Heart left ventricle (tissue), 16 donors: ENCODE measurements around the gene NFKBIE. TPM values are rescaled to one million over a fixed set of nuclear protein-coding genes. Genes with fewer than 3 reads are reported as not detected.

Experiments used
- ATAC-seq, 4 donors: fragments of 200-7000 bp; cut with Tn5 transposase; one replicate each; pipeline ENCODE4 v1.9.1; 2020 to 2022; ENCODE audit warnings: moderate library complexity in 4 of 4, mild to moderate bottlenecking in 3 of 4, moderate number of reproducible peaks in 1 of 4
- DNase-seq, 5 donors: peaks; one replicate each; pipeline ENCODE4 v3.0.0-alpha.2; 2020
- H3K27ac ChIP-seq, 12 donors: fragments of 200-600 bp; sonication (generic) in 4 of 12; one replicate each; pipeline versions ENCODE4 v1.5.0 to v1.8.0; 2016 to 2022; ENCODE audit warnings: mild to moderate bottlenecking in 2 of 12
- H3K27me3 ChIP-seq, 9 donors: fragments of 200-600 bp; sonication (generic) in 2 of 9; one replicate each; pipeline versions ENCODE4 v1.5.1 to v1.8.0; 2016 to 2022; ENCODE audit warnings: mild to moderate bottlenecking in 3 of 9
- H3K36me3 ChIP-seq, 9 donors: fragments of 200-600 bp; sonication (generic) in 2 of 9; one replicate each; pipeline versions ENCODE4 v1.5.0 to v1.8.0; 2018 to 2022; ENCODE audit warnings: mild to moderate bottlenecking in 2 of 9
- H3K4me1 ChIP-seq, 12 donors: fragments of 200-600 bp; sonication (generic) in 4 of 12; one replicate each; pipeline versions ENCODE4 v1.5.0 to v1.8.0; 2016 to 2022; ENCODE audit warnings: mild to moderate bottlenecking in 3 of 12
- H3K4me3 ChIP-seq, 12 donors: fragments of 200-600 bp; sonication (generic) in 4 of 12; one replicate each; pipeline versions ENCODE4 v1.5.0 to v1.8.0; 2017 to 2022; ENCODE audit warnings: mild to moderate bottlenecking in 9 of 12, moderate library complexity in 4 of 12
- H3K9me3 ChIP-seq, 12 donors: fragments of 200-600 bp; sonication (generic) in 4 of 12; one replicate each; pipeline versions ENCODE4 v1.5.0 to v1.8.0; 2016 to 2022; ENCODE audit warnings: mild to moderate bottlenecking in 1 of 12
- POLR2A ChIP-seq, 2 donors: fragments of 450-650 bp; IDR thresholded peaks; one replicate each; pipeline ENCODE4 v1.6.1; 2017; ENCODE audit warnings: antibody characterized with exemption in 2 of 2, mild to moderate bottlenecking in 2 of 2, moderate library complexity in 2 of 2
- WGBS, 4 donors: extraction: QIAGEN DNeasy Blood & Tissue Kit in 2 of 4; methylation state at CpG; one replicate each; pipeline versions ENCODE4 v1.1.5 to v1.1.7; 2013 to 2018; 5-methylcytosine and 5-hydroxymethylcytosine counted together
- intact Hi-C, 10 donors: fragments of 100-400 bp; cut with DNase I; formaldehyde crosslinking; loops; one replicate each; pipeline versions ENCODE4 v1.11.1 to v1.14.2; 2022
- polyA plus RNA-seq, 2 donors: library from polyadenylated mRNA; stranded (reverse); fragments of 200-250 nt; gene quantifications; one replicate each; pipeline ENCODE4 v1.2.3, GENCODE V29; 2013
- total RNA-seq, 9 donors: library from RNA; depleted of rRNA in 2 of 9; stranded (reverse); fragments of >200 nt in 2 of 9; fragmentation: NEBNext Ultra II Directional in 3 of 9; extraction: Animal tissue kit (Norgen Biotek cat#: 25700) in 3 of 9; gene quantifications; one replicate each; pipeline versions ENCODE4 v1.1.0 to v1.2.4, GENCODE V29; 2016 to 2023
- TF ChIP-seq, protein P1 (sequence below), 12 donors: fragments of 200-600 bp; sonication (generic) in 4 of 12; IDR thresholded peaks; one replicate each; pipeline versions ENCODE4 v1.5.0 to v1.8.0; 2018 to 2022; ENCODE audit warnings: antibody characterized with exemption in 12 of 12, mild to moderate bottlenecking in 5 of 12
- donor health status: ischemic (EF 13 %, LVEDD 7.1; RV severe dilation, severe dysfunction).
- donor health status: healthy with polysubstance abuse.
- donor health status: DM: no; HTN: yes; CAD: no.
- donor health status: DM: no; HTN: no; CAD: no.
- donor health status: ischemic (EF 25% LVEDD 6.9; RV normal size, moderate dysfunction).
- donor health status: ischemic (EF 25% LVEDD 5.7; RV mildly dilated, moderate dysfunction).
- donor health status: healthy.
- donor health status: DM: yes; HTN: yes; CAD: no.
- donor health status: ischemic (EF 35%, LVEDD 5.7; RV mildly dilated, moderate dysfunction).
- donor health status: nonischemic (EF 11% LVEDD 7.7; RV severe dilation, severe dysfunction).
- donor health status: DM: yes; HTN: yes; CAD: no.
- donor health status: PGD.
- donor health status: ischemic (EF 29% LVEDD 5.4; RV normal size, mild dysfunction).
- donor health status: nonischemic (EF 23%, LVEDD 6.1; RV moderate dilation, normal function).

Gene NFKBIE
- total and polyA plus RNA-seq, 11 donors: 2.5 to 13.1 (median 4.0) TPM

DNA sequence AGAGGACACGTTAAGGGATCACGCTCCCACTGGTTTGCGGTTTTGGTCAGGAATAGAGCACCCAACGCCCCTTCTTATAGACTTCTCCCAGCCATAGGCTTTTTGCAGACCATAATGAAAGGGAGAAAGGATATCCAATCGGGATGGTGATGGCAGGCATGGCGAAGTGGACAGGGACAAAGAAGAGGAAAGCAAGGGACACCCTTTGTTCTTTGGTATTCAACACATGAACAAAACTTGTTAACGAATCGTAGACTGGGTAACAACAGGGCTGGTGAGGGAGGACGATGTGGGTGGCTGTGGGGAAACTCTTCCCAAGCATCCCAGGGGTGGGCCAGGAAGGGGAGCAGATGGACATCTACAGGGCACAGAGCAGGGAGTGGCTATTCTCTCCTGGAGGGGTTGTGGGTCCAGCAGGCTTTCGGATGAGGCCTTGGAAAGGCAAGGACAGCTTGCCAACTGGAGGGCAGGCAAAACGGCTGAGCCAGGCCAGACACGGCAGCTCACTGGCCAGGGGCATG, 19.9 kb downstream of the NFKBIE start:
- H3K4me1 ChIP-seq: peaks cover 0 to 33% (median 28%) of the 10 kb centered on the region in 12 donors
- intact Hi-C loops: loop anchor here in 1 of 10 donors (10.0 kb wide), 2 partner anchors 471 to 611 kb away; partner anchors contain the start of genes MAD2L1BP and VEGFA
- H3K36me3 ChIP-seq: peaks cover 2 to 26% (median 22%) of the 10 kb centered on the region in 9 donors
- no peaks in the 10 kb centered on the region for H3K9me3 ChIP-seq
- no peak for DNase-seq
- H3K27me3 ChIP-seq: no peaks in the 10 kb centered on the region
- WGBS, 4 donors: 67 to 72% (median 69%) methylated on average over 11 to 12 of the region's 12 CpGs
- peak overlapping the region; percentile 90 to 100 (median 98) for H3K27ac ChIP-seq
- H3K4me3 ChIP-seq: peak overlapping the region in 10 of 12 donors; percentile 69 to 98 (median 78)
- ATAC-seq: no peak
- TF ChIP-seq, protein P1, sequence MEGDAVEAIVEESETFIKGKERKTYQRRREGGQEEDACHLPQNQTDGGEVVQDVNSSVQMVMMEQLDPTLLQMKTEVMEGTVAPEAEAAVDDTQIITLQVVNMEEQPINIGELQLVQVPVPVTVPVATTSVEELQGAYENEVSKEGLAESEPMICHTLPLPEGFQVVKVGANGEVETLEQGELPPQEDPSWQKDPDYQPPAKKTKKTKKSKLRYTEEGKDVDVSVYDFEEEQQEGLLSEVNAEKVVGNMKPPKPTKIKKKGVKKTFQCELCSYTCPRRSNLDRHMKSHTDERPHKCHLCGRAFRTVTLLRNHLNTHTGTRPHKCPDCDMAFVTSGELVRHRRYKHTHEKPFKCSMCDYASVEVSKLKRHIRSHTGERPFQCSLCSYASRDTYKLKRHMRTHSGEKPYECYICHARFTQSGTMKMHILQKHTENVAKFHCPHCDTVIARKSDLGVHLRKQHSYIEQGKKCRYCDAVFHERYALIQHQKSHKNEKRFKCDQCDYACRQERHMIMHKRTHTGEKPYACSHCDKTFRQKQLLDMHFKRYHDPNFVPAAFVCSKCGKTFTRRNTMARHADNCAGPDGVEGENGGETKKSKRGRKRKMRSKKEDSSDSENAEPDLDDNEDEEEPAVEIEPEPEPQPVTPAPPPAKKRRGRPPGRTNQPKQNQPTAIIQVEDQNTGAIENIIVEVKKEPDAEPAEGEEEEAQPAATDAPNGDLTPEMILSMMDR (IDR thresholded peaks at IDR 0.05): no peak
- TF ChIP-seq POLR2A (IDR thresholded peaks at IDR 0.05): no peak

- TF ChIP-seq, protein P1 (IDR thresholded peaks at IDR 0.05): no peak
- TF ChIP-seq POLR2A (IDR thresholded peaks at IDR 0.05): no peak
- 90 to 95% (median 93%) methylated on average over 7 of the region's 7 CpGs for WGBS, 4 donors
- DNase-seq (no peak), ATAC-seq (no peak)
- Histone ChIP-seq H3K4me1 (peaks cover 0 to 15% (median 10%) of the 10 kb centered on the region in 12 donors), H3K36me3 (peaks cover 0 to 4% (median under 1%) of the 10 kb centered on the region in 9 donors), H3K4me3 (no peak overlapping the region), H3K9me3 (no peaks in the 10 kb centered on the region), H3K27me3 (no peaks in the 10 kb centered on the region), H3K27ac (no peak overlapping the region)
- intact Hi-C loops: loop anchor here in 1 of 10 donors (10.0 kb wide), 2 partner anchors 469 to 609 kb away; partner anchors contain the start of genes MAD2L1BP and VEGFA
Measured at GRCh38 chr6:44243345-44243744, 22.0 kb downstream of the NFKBIE start.

- H3K27me3 ChIP-seq: no peaks in the 10 kb centered on the region
- DNase-seq (no peak), ATAC-seq (no peak)
- no peak for TF ChIP-seq POLR2A (IDR thresholded peaks at IDR 0.05)
- TF ChIP-seq, protein P1 (IDR thresholded peaks at IDR 0.05): no peak
- peaks cover 3 to 43% (median 31%) of the 10 kb centered on the region in 12 donors for H3K4me1 ChIP-seq
- H3K9me3 ChIP-seq: no peaks in the 10 kb centered on the region
- WGBS, 4 donors: 76 to 81% (median 78%) methylated on average over 7 of the region's 7 CpGs
- H3K4me3 ChIP-seq: no peak overlapping the region
- H3K27ac ChIP-seq: peak overlapping the region in 9 of 12 donors; percentile 91 to 99 (median 96)
- intact Hi-C loops: loop anchor here in 8 of 10 donors (1.0 to 10.0 kb wide), 8 partner anchors 20 to 464 kb away; partner anchors contain the start of gene VEGFA (in 1 of the 8)
- H3K36me3 ChIP-seq: peaks cover 0 to 9% (median 0%) of the 10 kb centered on the region in 9 donors
Measured at GRCh38 chr6:44238687-44239350, 26.5 kb downstream of the NFKBIE start.

GRCh38 chr6:44237813-44238433, 27.4 kb downstream of the NFKBIE start:
- DNase-seq: peak; percentile 80 to 91 (median 83)
- intact Hi-C loops: loop anchor here in 8 of 10 donors (1.0 to 10.0 kb wide), 9 partner anchors 17 to 463 kb away; partner anchors contain the start of gene VEGFA (in 1 of the 8)
- TF ChIP-seq, protein P1 (IDR thresholded peaks at IDR 0.05): peak; percentile 95 to 100 (median 98)
- peak in 1 of 2 donors; percentile 29 for TF ChIP-seq POLR2A (IDR thresholded peaks at IDR 0.05)
- no peaks in the 10 kb centered on the region for H3K27me3 ChIP-seq
- no peaks in the 10 kb centered on the region for H3K9me3 ChIP-seq
- peak; percentile 30 to 81 (median 74) for ATAC-seq
- peak overlapping the region; percentile 32 to 75 (median 62) for H3K4me3 ChIP-seq
- peaks cover 3 to 52% (median 39%) of the 10 kb centered on the region in 12 donors for H3K4me1 ChIP-seq
- H3K27ac ChIP-seq: peak overlapping the region; percentile 87 to 99 (median 95)
- WGBS, 4 donors: 1 to 3% (median 2%) methylated on average over 26 to 42 of the region's 42 CpGs
- peaks cover 0 to 15% (median 3%) of the 10 kb centered on the region in 9 donors for H3K36me3 ChIP-seq
